Activated naive CD4-positive, alpha-beta T cell (primary cell): ENCODE measurements around the gene TFG.

Experiments used
- DNase-seq, 4 experiments: peaks; one replicate each; lab custom pipeline; 2025; lab: John Stamatoyannopoulos, UW

TFG gene

DNA sequence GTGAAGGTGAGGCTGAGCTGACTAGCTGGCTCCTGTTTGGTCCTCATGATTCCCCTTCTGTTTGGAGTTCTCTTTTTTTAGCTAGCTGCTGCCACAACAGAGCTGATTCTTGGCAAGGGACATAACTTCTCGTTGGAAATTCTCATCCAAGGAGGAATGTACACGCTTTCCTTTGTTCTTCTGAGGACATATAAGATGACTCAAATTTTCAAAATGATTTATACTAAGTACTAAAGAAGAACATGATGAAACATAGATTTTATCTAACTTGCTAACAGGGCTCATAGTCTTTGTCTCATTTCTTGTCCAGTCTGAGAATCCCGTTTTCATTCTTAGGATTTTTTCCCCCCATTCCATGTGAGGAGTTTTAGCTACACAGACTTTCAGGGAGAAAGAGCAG, 2.9 kb upstream of the TFG start:
- no peak for DNase-seq

DNA sequence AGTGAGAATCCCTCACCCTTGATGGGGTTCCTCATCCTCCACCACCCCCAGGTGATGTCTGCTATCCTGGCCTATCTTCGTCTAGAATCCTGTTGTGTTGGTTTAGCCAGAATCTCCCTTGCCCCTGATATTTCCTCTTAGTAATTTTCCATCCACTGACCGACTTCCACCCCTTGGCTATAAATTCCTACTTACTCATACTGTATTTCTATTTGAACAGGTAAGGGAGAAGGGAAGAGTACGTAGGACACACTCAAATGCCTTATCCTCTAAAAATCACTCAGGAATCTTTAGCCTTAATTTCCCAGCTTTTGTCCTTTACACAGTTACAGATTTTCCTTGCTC, 678 bp upstream of the TFG start:
- DNase-seq: no peak

DNA sequence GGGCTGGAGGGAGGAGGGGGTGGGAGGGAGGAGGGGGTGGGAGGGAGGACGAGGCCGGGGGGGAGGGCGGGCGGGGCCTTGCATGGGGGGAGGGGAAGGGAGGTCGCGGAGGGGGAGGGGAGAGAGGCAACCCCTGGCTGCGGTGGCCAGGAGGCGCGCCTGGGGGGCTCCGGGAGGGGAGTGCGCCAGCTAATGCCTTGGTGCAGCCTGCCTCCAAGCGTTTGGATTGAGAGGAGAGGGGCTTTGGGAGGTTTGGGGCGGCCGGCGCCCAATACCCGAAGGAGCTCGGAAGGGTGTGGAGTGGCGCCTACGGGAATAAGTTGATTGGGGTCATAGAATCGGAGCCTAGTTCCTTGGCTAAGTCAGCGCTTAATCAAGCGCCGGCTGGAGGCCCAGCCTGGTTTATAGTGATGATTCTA, 557 bp downstream of the TFG start:
- DNase-seq: peak in 2 of 4 experiments; percentile 15 to 28

DNA sequence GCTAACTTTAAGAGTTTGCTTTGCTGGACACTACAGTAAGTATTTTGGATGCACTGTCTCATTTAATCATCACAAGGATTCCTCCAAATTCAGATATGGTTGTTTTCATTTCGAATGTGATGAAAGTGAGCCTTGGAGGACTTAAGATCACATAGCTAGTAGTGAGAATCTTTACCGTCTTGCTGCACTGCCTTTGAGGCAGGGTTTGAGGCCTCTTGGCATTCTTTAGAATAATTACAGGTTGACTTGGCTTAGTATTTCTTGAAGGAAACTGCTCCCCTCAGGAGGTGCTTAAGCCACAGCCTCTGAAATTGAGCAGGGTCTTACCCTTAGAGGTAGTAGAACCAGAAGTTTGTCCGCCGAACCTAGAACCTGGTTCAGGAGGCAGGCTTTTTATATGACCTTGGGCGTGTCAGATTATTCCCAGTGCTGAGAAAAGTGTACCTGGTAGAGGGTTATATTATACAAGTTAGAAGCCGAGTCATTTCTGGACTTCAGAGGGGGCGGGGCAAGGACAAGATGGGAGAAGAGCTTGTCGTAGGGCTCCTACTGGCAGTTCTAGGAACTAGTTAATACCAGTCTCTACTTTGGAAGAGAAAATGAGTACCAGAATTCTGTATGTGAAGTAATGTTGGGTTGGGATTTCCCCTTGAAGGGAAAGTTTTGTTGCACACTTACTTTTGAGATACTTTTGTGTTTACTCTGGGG, 1.1 kb downstream of the TFG start:
- DNase-seq: peak in 1 of 4 experiments; percentile 1

DNA sequence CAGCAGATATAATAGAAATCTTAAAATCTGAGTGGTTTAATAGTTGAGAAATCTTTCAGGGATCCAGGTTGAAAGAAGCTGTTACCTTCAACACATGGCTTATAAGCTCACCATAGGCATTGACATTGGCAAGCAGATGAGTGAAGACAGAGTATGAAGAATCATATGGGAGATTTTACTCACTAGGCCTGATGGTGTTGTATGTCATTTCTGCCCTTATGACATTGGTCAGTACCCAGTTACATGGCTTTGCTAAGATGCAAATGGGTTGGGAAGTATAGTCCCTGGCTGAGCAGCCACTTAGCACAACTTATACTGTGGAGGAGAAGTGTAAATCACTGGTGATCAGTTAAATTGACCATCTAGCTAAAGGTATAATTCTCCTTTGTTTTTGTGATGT, 5.9 kb downstream of the TFG start:
- no peak for DNase-seq

DNA sequence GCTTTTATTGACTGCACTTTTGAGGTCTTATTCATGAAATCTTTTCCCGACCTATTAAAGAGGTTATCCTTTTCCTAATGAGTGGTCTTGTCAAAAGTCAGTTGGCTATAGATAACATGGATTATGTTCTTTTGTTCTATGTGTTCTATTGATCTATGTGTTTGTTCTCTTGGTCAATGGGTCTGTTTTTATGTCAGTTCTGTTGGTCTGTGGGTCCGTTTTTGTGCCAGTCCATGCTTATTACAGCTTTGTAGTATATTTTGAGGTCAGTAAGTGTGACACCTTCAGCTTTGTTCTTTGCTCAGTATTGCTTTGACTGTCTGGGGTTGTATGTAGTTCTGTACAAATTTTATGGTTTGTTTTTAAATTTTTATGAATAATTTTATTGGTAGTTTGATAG, 7.8 kb downstream of the TFG start:
- DNase-seq: no peak

DNA sequence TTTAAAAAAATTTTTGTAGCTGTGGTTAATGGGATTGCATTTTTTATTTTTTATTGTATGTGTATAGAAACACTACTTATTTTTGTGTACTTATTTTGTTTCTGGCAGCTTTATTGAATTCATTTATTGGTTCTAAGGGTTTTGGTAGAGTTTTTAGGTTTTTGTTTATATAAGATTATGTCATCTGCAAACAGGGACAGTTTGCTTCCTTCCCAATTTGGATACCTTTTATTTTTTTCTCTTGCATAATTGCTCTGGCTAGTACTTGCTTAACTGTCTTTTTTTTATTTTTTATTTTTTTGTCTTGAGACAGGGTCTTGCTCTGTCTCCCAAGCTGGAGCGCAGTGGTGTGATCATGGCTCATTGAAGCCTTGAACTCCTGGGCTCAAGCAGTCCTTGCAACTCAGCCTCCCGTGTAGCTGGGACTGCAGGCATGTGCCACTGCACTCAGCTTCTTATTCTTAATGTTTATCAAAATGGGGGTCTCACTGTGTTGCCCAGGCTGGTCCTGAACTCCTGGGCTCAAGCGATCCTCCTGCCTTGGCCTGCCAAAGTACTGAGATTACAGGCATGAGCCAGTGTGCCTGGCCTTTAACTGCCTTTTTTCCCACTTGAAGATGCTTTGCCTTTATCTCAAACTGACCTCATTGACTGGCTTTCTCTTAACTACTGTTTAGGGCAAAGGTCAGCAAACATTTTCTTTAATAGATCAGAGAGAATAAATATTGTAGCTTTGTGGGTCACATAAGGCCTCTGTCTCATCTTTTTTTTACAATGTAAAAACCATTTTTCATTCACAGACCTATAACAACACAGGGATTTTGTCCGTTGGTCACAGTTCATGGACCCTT, 8.6 kb downstream of the TFG start:
- DNase-seq: no peak

DNA sequence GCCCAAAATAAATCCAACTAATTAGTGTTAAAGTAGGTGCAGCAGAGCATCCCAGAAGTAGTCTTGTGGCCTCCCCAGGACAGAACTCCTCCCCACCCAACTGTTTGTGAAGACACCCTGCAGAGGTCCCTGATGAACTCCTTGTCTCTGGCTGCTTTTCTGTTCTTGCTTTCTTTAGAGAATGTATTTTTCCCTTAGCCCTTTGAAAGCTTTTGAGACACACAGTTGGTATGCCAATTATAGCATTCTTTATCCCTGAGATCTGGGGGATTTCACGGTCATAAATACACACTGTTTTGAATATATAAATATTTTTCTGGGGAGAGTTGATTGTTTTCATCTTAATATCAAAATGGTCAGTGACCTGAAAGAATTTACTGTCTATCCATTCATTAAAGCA, 9.8 kb downstream of the TFG start:
- DNase-seq: no peak

DNA sequence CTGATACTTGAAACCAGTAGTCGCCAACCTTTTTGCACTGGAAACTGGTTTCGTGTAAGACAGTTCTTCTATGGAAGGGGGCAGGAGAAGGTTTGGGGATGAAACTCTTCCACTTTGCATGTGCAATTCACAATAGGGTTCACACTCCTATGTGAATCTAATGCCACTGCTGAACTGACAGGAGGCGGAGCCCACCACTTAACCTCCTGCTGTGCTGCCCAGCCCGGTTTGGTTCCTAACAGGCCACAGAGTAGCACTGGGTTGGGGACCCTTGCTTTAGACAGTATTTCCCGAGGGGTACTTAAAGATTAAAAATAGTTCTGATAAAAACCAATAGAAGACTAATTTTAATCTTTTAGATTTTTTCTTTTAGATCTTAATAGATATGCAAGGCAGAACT, 11.1 kb downstream of the TFG start:
- no peak for DNase-seq

DNA sequence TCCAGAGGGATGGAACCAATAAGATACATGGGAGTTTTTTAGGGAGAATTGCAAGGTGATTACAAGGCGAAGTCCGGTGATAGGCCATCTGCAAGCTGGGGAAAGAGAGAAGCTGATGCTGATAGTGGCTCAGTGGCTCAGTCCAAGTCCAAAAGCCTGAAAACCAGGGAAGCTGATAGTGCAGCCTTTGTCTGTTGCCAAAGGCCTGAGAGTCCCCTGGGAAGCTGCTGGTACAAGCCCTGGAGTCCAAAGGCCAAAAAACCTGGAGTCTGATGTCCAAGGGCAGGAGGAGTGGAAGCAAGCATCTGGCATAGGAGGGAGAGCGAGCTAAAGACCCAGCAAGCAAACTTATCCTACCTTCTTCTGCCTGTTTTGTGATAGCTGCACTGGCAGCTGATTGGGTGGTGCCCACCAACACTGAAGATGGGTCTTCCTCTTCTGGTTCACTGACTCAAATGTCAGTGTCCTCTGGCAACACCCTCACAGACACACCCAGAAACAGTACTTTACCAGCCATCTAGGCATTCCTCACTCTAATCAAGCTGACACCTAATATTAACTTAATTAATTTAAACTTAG, 16.7 kb downstream of the TFG start:
- DNase-seq: no peak

DNA sequence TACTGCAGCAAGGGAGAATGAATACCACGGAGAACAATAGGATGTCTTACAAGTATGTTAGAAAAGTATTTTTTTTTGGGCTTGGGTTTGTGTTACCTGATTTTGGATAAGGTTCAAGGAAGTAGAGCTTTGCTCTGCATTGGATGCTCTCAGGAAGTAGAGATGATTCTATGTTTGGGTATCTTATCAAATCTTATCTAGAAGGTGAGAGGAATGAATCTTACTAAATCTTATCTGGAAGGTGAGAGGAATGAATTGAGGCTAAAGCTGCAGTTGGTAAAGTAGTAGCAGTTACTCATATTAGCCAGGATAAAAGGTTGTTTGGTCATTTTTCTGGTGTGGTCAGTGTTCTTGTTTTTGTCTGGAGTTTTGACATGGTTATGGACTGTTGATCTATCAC, 17.4 kb downstream of the TFG start:
- DNase-seq: no peak

DNA sequence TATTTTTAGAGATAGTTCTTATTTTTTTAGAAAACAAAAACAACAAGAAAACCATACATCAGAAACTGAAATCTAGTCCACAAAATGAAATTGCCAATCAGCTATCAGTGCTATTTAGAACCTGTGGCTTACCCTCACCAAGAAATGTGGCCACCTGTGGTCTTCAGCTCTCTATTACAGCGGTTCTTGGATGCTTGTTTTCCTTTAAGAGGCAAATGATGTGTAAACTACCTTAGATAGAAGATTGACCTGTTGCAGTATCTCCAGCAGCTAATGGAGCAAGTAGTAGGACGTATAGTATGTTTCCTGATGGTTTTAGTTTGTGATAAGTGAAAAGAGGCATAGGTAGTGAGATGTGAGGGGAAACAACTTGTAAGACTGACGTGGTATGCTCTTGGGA, 21.2 kb downstream of the TFG start:
- no peak for DNase-seq

DNA sequence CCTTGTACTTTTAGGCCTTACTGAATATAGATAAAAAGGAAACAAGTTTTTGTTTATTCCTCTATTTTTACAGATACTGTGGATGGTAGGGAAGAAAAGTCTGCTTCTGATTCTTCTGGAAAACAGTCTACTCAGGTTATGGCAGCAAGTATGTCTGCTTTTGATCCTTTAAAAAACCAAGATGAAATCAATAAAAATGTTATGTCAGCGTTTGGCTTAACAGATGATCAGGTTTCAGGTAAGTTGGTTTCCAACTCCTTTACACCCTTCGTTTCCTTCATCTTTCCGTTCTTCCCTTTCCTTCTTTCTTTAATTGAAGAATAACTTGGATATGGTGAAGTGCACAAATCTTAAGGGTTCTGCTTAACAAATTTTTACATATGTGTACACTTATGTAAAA, 23.1 kb downstream of the TFG start:
- no peak for DNase-seq

DNA sequence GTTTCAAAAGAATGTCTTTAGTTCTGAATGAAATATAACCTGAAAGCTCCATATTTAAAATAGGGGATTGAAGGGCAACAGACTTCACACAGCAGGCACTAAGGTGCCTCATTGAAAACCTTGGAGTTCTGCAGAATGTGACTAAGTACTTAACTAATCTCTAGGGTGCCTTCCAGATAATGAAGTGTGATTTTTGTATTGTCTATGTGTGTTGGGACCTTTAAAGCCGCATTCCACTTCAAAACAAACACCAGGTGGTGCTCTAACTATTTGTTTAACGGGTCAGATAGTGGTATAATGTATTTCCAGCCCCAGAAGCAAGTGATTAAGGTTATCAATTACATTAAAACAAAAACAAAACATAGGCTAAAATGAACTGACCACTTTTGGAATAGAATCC, 28.0 kb downstream of the TFG start:
- DNase-seq: no peak

DNA sequence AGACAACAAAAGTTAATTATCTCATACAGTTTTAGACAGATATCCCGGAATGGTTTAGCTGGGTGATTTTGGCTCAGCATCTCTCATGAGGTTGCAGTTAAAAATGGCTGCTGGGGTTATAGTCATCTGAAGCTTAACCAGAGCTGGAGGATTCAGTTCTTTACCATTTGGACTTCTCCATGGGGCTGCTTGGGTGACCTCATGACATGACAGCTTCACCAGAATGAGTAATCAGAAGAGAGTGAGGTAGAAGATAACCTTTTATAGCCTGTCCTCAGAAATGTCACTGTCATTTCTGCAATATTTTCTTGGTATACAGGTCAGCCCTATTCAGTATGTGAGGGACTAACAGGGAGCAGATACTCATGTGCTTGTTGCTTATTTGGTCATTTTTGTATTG, 30.9 kb downstream of the TFG start:
- no peak for DNase-seq

DNA sequence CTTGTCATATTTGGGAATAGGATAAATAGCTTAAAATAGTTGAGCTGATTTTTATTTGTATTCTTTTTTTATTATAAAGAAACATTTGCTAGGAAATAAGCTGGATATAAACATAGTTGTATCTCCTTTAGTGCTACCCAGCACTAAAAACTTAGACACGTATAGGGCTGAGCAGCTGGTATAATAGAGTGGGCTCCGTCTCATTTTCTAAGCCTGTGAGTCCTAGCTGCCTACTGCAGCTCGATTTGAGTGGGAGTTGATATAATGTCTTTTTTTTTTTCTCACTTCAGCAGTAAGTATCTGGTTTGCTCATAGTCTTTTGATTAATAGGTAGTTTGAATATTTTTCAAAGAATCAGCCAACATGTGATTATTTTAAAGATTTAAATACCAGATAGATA, 34.2 kb downstream of the TFG start:
- no peak for DNase-seq

DNA sequence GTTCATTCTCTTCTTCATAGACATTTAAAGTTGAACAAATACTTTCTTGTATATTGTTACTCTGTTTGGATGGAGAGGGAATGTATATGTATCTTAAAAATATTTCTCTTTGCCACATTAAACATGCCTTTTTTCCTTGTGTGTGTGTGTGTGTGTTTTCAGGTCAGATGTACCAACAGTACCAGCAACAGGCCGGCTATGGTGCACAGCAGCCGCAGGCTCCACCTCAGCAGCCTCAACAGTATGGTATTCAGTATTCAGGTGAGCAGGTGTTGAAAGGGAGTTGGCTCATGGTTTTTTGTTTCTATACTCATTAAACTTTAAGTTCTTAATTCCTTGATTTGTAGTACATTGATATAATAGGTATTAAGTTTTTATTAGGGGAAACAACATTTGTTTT, 35.4 kb downstream of the TFG start:
- no peak for DNase-seq

DNA sequence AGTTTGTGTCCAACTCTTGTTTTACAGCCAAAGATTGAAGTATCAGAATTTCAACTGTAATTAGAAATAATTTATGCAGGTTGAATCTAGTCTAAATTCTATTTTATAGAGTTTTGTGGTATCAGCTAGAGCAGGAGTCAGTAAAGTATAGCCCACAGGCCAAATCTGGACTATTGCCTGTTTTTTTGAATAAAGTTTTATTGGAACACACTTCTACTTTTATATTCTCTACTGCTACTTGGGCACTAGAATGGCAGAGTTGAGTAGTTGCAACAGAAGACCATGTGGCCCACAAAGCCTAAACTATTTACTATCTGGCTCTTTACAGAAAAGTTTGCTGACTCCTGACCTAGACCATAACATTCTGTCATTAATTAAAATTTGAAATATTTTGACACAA, 36.3 kb downstream of the TFG start:
- DNase-seq: no peak

DNA sequence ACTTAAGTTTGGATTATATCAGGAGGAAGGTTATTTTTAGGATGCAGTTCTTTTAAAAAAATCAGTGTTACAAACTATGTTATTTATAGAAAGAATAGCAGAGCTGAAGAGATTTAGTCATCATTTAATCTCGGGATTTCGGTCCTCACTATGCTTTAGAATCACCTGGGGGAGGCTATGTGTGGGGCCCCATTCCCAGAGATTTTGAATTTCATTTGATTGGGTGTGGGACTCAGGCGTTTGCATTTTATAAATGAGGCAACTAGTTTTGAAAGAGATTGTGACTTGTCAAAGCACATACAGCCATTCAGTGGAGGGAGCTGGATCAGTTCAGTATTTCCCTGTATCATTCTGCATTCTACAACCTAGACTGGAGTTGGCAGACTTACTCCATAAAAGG, 36.8 kb downstream of the TFG start:
- DNase-seq: no peak

DNA sequence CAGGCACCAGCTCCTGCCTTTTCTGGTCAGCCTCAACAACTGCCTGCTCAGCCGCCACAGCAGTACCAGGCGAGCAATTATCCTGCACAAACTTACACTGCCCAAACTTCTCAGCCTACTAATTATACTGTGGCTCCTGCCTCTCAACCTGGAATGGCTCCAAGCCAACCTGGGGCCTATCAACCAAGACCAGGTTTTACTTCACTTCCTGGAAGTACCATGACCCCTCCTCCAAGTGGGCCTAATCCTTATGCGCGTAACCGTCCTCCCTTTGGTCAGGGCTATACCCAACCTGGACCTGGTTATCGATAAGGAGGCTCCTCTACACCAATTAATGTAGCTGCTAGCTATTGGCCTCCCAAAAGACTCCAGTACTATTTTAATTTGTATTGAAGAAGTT, 38.9 kb downstream of the TFG start:
- no peak for DNase-seq

DNA sequence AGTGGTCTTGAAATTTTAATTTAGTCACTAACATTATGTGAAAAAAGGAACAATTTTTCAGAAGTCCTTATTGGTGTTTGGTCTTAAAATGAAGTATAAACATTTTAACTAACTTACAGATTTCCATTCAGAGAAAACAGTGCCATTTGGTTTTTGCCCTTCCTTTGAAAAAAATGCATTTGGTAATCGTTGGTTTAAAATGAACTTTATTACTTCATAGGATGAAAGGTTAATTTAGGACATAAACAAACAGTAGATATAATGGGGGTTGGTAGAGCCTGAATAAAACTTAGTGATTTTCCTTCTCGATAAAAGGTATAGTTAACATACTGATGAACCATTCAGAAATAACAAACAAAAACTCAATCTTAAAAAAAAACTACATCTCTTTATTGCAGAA, 39.7 kb downstream of the TFG start:
- no peak for DNase-seq

DNA sequence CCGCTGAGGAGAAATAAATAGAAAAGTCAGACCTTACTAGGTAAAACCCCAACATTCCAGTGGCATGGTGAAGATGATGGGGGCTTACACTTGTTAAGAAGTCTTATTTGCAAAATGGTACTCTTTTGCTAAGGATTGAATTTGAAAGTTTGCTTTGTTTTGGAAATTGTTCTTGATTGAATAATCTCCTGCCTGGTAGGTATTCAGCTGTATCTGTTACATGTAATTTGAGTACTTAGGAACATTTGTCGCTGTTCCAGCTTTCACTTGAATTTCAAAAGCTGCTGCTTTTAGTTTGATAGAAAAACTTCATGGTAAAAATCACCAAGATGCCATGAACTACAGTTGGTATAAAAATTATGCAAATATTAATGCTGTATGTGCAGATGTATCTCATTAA, 44.6 kb downstream of the TFG start:
- no peak for DNase-seq

DNA sequence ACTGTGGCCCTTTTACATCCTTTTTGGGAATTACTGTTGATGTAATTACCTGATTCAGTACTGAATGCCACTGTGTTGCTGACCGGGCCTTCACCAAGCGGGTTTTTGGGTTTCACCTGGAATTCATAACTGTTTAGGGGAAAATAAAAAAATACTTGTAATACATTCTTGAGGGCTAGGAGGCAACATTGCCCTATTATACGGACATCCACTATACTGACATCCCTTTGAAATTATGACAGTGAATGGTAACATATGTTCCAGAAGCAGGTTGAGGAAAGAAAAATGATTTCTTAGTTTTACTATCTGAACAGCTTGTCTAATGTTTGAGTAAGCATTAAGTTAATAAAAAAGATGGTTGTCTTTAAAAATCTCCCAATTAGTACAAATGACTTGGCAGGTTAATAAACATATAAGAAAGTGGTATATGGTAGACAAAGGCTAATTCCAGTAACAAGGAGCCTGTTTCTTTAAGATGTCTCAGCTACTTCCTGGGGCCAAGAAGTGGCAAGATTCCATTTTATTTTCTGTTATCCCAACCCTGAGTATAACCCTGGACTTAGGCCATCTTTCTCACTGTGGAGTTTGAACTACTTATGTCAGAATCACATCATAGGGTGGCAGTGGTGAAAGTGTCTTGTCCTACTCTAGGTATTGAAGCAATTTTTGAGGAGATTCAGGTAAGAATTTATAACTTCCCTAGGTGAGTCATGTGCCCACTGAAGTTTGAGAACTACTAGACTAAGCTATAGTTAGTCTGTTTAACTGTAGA, 45.5 kb downstream of the TFG start:
- DNase-seq: no peak
